CD14-positive monocyte (primary cell): ENCODE data around the gene CAMTA1. TPM values are rescaled to one million over a fixed set of nuclear protein-coding genes. Genes with fewer than 3 reads are reported as not detected.

Source experiments
- DNase-seq, 3 donors: peaks; one replicate each; pipeline ENCODE4 v3.0.0-alpha.2; 2011 to 2022
- H2AFZ ChIP-seq: 2 replicates; pipeline ENCODE4 v1.6.0; 2012; ENCODE audit warnings: mild to moderate bottlenecking, low read depth, low read length, inconsistent platforms; ENCODE audit not compliant: insufficient read depth, poor library complexity, severe bottlenecking
- H3K27ac ChIP-seq, 2 donors: 1 replicate in 1 of 2; 2 replicates in 1 of 2; pipeline ENCODE4 v1.5.1; 2012 to 2013; ENCODE audit warnings: low read length in 2 of 2, control low read depth in 1 of 2, inconsistent platforms in 1 of 2, low read depth in 1 of 2, mild to moderate bottlenecking in 1 of 2
- H3K27me3 ChIP-seq, 2 donors: one replicate each; pipeline versions ENCODE4 v1.6.0 to v1.6.1; 2011 to 2013; ENCODE audit warnings: low read length in 2 of 2; ENCODE audit not compliant: control insufficient read depth in 2 of 2, insufficient read depth in 2 of 2
- H3K36me3 ChIP-seq, 2 donors: replicated peaks in 1 of 2; 1 replicate in 1 of 2; 2 replicates in 1 of 2; pipeline versions ENCODE4 v1.5.1 to v1.6.1; 2012 to 2013; ENCODE audit warnings: low read length in 2 of 2, control low read depth in 1 of 2, inconsistent platforms in 1 of 2, mild to moderate bottlenecking in 1 of 2; ENCODE audit not compliant: insufficient read depth in 2 of 2, control insufficient read depth in 1 of 2
- H3K4me1 ChIP-seq, 2 donors: 1 replicate in 1 of 2; 2 replicates in 1 of 2; pipeline versions ENCODE4 v1.5.1 to v1.6.1; 2012 to 2013; ENCODE audit warnings: low read length in 2 of 2, control low read depth in 1 of 2, inconsistent platforms in 1 of 2, mild to moderate bottlenecking in 1 of 2, moderate library complexity in 1 of 2; ENCODE audit not compliant: insufficient read depth in 2 of 2, control insufficient read depth in 1 of 2
- H3K4me2 ChIP-seq: replicated peaks from 2 replicates; pipeline ENCODE3; 2012; ENCODE audit warnings: low read length, moderate library complexity, mild to moderate bottlenecking; ENCODE audit not compliant: poor library complexity, severe bottlenecking; ENCODE audit errors: extremely low read depth
- H3K4me3 ChIP-seq, 3 experiments: fragments of 200-600 bp in 1 of 3; sonication (generic) in 1 of 3; replicated peaks in 1 of 3; 1 replicate in 2 of 3; 2 replicates in 1 of 3; pipeline ENCODE4 v1.5.1; 2011 to 2013; ENCODE audit warnings: low read length in 3 of 3, mild to moderate bottlenecking in 3 of 3, control low read depth in 2 of 3, low read depth in 2 of 3, inconsistent platforms in 1 of 3, moderate library complexity in 1 of 3
- H3K79me2 ChIP-seq: 2 replicates; pipeline ENCODE4 v1.6.0; 2012; ENCODE audit warnings: mild to moderate bottlenecking, control low read depth, inconsistent platforms, low read length, moderate library complexity; ENCODE audit not compliant: insufficient read depth
- H3K9ac ChIP-seq: 2 replicates; pipeline ENCODE4 v1.6.0; 2017; ENCODE audit warnings: low read length, mild to moderate bottlenecking; ENCODE audit not compliant: insufficient read depth, poor library complexity, severe bottlenecking
- H3K9me3 ChIP-seq, 2 donors: replicated peaks in 1 of 2; 1 replicate in 1 of 2; 2 replicates in 1 of 2; pipeline versions ENCODE4 v1.5.1 to v1.6.1; 2012 to 2013; ENCODE audit warnings: low read length in 2 of 2, control low read depth in 1 of 2; ENCODE audit not compliant: control insufficient read depth in 1 of 2, insufficient read depth in 1 of 2
- H4K20me1 ChIP-seq: 2 replicates; pipeline ENCODE4 v1.6.0; 2012; ENCODE audit warnings: mild to moderate bottlenecking, low read length, control low read depth, moderate library complexity; ENCODE audit not compliant: insufficient read depth
- H3K27ac Mint-ChIP-seq, 7 donors: one replicate each; pipeline ENCODE4 v1.8.0; 2020; ENCODE audit warnings: mild to moderate bottlenecking in 7 of 7, mixed read lengths in 7 of 7, moderate library complexity in 6 of 7, inconsistent platforms in 2 of 7
- H3K27me3 Mint-ChIP-seq, 3 donors: one replicate each; pipeline ENCODE4 v1.8.0; 2021 to 2022; ENCODE audit warnings: low read depth in 3 of 3, mild to moderate bottlenecking in 3 of 3, mixed read lengths in 3 of 3, moderate library complexity in 3 of 3, inconsistent platforms in 1 of 3
- H3K36me3 Mint-ChIP-seq, 2 donors: one replicate each; pipeline ENCODE4 v1.8.0; 2020; ENCODE audit warnings: mixed read lengths in 2 of 2, inconsistent platforms in 1 of 2, mild to moderate bottlenecking in 1 of 2
- H3K4me1 Mint-ChIP-seq: one replicate; pipeline ENCODE4 v1.8.0; 2020; ENCODE audit warnings: mild to moderate bottlenecking, mixed read lengths
- H3K4me3 Mint-ChIP-seq, 2 donors: one replicate each; pipeline ENCODE4 v1.8.0; 2020; ENCODE audit warnings: mild to moderate bottlenecking in 2 of 2, mixed read lengths in 2 of 2, moderate library complexity in 1 of 2
- H3K9me3 Mint-ChIP-seq, 7 donors: one replicate each; pipeline ENCODE4 v1.8.0; 2020 to 2022; ENCODE audit warnings: mixed read lengths in 7 of 7, mild to moderate bottlenecking in 6 of 7, moderate library complexity in 6 of 7, inconsistent platforms in 2 of 7
- CTCF ChIP-seq: fragments of 200-600 bp; IDR thresholded peaks from one replicate; pipeline ENCODE4 v1.8.0; 2022; ENCODE audit warnings: antibody characterized with exemption, mild to moderate bottlenecking
- WGBS: methylation state at CpG from one replicate; pipeline ENCODE4 v1.1.5; 2013; ENCODE audit warnings: missing lambda C conversion rate; ENCODE audit not compliant: insufficient coverage; 5-methylcytosine and 5-hydroxymethylcytosine counted together
- intact Hi-C, 2 donors: fragments of 100-400 bp; cut with micrococcal nuclease; formaldehyde crosslinking; loops; one replicate each; pipeline versions ENCODE4 v1.15.0 to v1.15.1; 2023
- polyA plus RNA-seq, 3 donors: library from polyadenylated mRNA; depleted of rRNA in 1 of 3; unstranded in 2 of 3; stranded (reverse) in 1 of 3; fragments of 300-500 nt in 2 of 3; fragments of >200 nt in 1 of 3; fragmentation: Illumina TruSeq in 2 of 3; gene quantifications; 1 replicate in 2 of 3; 2 replicates in 1 of 3; pipeline ENCODE4 v1.2.3, GENCODE V29; 2012 to 2021

Gene CAMTA1
- polyA plus RNA-seq, 3 donors: 52.0 to 89.6 (median 78.3) TPM

- H3K27me3 ChIP-seq: no peaks in the 10 kb centered on the region
- Mint-ChIP-seq H3K4me1 (peaks cover 2% of the 10 kb centered on the region), H3K27ac (peak overlapping the region in 2 of 7 donors; percentile 13 to 60), H3K9me3 (peaks cover 0 to 2% (median 0%) of the 10 kb centered on the region in 7 donors), H3K4me3 (no peak overlapping the region), H3K27me3 (peaks cover 0 to 6% (median 2%) of the 10 kb centered on the region in 3 donors), H3K36me3 (no peaks in the 10 kb centered on the region)
- H3K9me3 ChIP-seq: no peaks in the 10 kb centered on the region
- H3K9ac ChIP-seq: no peak overlapping the region
- no peak for TF ChIP-seq CTCF
- DNase-seq: no peak
- H3K4me2 ChIP-seq: no peak overlapping the region
- 94% methylated on average over 44 of the region's 48 CpGs for WGBS
- no peak overlapping the region for H3K4me3 ChIP-seq
- intact Hi-C loops: loop anchor here in 1 of 2 donors (10.0 kb wide), 1 partner anchor 230 kb away; no protein-coding TSS in a partner anchor
- H3K36me3 ChIP-seq: no peaks in the 10 kb centered on the region
- H4K20me1 ChIP-seq: no peaks in the 10 kb centered on the region
- no peaks in the 10 kb centered on the region for H3K79me2 ChIP-seq
- no peak overlapping the region for H2AFZ ChIP-seq
- H3K4me1 ChIP-seq: no peaks in the 10 kb centered on the region
- no peak overlapping the region for H3K27ac ChIP-seq
These were observed 879.1 kb downstream of the CAMTA1 start for GRCh38 chr1:7664147-7664892.

GRCh38 chr1:7664893-7665250, 879.6 kb downstream of the CAMTA1 start:
- intact Hi-C loops: loop anchor here in 1 of 2 donors (10.0 kb wide), 1 partner anchor 230 kb away; no protein-coding TSS in a partner anchor
- no peak for TF ChIP-seq CTCF
- no peaks in the 10 kb centered on the region for H3K36me3 Mint-ChIP-seq

More at GRCh38 chr1:7664893-7665250, 879.6 kb downstream of the CAMTA1 start:
- H3K27me3 Mint-ChIP-seq: peaks cover 2 to 6% (median 3%) of the 10 kb centered on the region in 3 donors
- H4K20me1 ChIP-seq: no peaks in the 10 kb centered on the region
- peaks cover 6% of the 10 kb centered on the region for H3K4me1 Mint-ChIP-seq
- no peak overlapping the region for H2AFZ ChIP-seq
- H3K4me2 ChIP-seq: no peak overlapping the region
- no peak overlapping the region for H3K4me3 Mint-ChIP-seq
- peaks cover 0 to 2% (median 0%) of the 10 kb centered on the region in 7 donors for H3K9me3 Mint-ChIP-seq
- no peak for DNase-seq
- no peaks in the 10 kb centered on the region for H3K4me1 ChIP-seq
- 96% methylated on average over 18 of the region's 21 CpGs for WGBS
- H3K27ac ChIP-seq: no peak overlapping the region
- H3K79me2 ChIP-seq: no peaks in the 10 kb centered on the region
- H3K27me3 ChIP-seq: peaks cover 0 to 2% of the 10 kb centered on the region in 2 donors
- no peak overlapping the region for H3K27ac Mint-ChIP-seq
- H3K36me3 ChIP-seq: no peaks in the 10 kb centered on the region
- H3K9me3 ChIP-seq: no peaks in the 10 kb centered on the region
- no peak overlapping the region for H3K4me3 ChIP-seq
- no peak overlapping the region for H3K9ac ChIP-seq
